ENCODE measurements around the gene SORL1.

Gene SORL1

GRCh38 chr11:121587182-121587581, 135.1 kb downstream of the SORL1 start:
- no peak for DNase-seq (ENCODE audit: low read depth in 2 of 2)

DNA sequence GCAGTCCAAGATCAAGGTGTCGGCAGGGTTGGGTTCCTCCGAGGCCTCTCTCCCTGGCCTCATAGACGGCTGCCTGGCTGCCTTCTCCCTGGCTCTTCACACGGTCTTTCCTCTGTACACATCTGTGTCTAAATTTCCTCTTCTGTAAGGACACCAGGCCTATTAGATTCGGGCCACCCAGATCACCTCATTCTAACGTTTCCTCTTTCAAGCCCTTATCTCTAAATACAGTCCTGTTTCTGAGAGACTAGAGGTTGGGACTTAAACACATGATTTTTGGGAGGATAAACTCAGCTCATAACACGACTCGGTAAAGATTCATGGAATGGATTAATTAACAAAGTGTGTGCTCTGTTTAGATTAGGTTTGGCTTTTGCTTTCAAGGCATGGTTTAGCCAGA, 136.6 kb downstream of the SORL1 start:
- no peak for DNase-seq (ENCODE audit: low read depth in 2 of 2)

DNA sequence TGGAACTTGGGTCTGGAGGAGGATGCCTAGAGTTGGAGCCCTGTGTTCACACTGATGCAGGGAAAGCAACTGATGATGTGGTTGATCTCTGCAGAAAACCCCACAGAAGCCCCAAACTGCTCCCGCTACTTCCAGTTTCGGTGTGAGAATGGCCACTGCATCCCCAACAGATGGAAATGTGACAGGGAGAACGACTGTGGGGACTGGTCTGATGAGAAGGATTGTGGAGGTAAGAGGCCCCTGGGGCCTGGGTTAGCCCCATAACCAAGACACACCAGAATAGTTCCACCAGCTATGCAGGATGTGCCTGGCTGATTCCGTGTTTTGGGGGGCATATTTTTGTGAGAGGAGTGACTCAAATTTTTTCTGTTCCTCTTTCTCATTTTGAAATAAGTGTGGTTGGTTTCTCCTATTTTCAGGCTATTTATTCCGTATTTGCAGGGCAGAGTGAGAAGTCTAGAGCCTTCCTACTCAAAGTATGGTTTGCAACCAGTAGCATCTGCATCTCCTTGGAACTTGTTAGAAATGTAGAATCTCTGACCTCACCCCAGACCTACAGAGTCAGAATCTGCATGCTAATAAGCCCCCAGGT, 137.9 kb downstream of the SORL1 start:
- DNase-seq (ENCODE audit: low read depth in 2 of 2): no peak

- DNase-seq (ENCODE audit: low read depth in 2 of 2): no peak
Measured at GRCh38 chr11:121590772-121591404, 138.8 kb downstream of the SORL1 start.

DNA sequence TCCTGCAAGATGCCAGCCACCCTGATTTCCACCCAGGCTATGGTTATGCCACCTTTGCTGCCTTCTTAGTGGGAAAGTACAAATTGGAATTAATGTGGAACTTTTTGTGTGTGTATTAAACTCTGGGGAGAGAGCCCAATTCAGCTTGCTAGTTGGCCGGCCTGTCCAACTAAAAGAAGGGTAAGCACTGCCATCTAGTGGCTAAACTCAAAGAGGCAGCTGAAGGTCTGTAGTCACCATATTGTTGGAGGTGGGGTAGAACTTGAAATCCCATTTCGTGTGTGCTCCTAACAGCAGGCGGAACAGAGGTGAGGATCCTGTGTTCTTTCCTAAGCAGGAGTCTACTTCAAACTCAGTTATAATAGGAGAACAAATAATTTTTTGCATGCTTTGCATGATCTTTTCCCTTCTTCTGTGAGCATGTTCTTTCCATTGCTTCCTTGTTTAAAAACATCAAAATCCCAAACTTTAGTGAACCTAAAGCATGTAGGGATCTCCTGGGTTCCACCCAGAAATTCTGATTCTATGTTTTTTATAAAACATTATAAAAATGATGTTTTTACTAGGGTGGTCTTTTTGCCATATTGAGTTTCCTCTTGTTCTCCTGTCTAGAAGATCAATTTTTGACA, 139.4 kb downstream of the SORL1 start:
- peak; percentile 60 to 65 for DNase-seq (ENCODE audit: low read depth in 2 of 2)

- no peak for DNase-seq (ENCODE audit: low read depth in 2 of 2)
Measured at GRCh38 chr11:121592708-121593107, 140.6 kb downstream of the SORL1 start.

GRCh38 chr11:121595717-121596161, 143.6 kb downstream of the SORL1 start:
- DNase-seq (ENCODE audit: low read depth in 2 of 2): peak; percentile 99

- peak; percentile 76 to 78 for DNase-seq (ENCODE audit: low read depth in 2 of 2)
Measured at GRCh38 chr11:121596195-121597155, 144.4 kb downstream of the SORL1 start.

- DNase-seq (ENCODE audit: low read depth in 2 of 2): no peak
Measured at GRCh38 chr11:121603316-121603715, 151.2 kb downstream of the SORL1 start.

DNA sequence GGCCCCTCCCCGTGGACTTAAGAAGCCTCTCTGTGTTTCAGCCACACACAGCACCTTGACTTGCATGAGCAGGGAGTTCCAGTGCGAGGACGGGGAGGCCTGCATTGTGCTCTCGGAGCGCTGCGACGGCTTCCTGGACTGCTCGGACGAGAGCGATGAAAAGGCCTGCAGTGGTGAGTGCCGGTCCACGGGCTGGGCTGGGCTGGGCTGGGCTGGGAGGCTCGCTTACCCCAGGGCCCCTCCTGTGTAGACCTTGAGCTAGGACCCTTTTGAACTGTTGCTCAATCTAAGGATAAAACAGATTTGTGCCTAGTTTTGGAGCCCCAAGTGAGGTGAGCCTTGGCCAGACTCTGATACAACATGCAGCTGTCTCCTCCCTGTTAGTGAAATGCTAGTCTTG, 152.0 kb downstream of the SORL1 start:
- no peak for DNase-seq (ENCODE audit: low read depth in 2 of 2)

GRCh38 chr11:121606354-121606753, 154.2 kb downstream of the SORL1 start:
- DNase-seq (ENCODE audit: low read depth in 2 of 2): no peak

GRCh38 chr11:121607341-121607740, 155.2 kb downstream of the SORL1 start:
- DNase-seq (ENCODE audit: low read depth in 2 of 2): no peak

- DNase-seq (ENCODE audit: low read depth in 2 of 2): no peak
Measured at GRCh38 chr11:121608545-121609098, 156.5 kb downstream of the SORL1 start.

DNA sequence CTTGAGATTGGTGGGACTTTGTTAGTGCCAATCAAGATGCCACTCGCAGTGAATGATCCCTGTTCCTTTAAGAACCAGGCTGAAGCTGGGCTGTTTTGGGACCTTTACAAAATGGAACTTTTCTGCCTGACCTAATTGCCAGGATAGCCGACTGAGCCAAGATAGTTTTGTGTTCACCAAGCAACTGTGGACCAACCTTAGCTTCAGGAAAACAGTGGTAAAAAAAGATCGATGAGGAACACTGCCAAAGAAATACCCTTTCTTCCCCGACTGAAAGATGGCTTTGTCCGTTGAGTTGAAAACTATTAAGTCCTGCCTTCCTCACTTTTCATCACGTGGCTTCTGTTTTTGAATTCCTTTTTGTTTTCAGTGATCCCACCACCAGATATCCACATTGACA, 158.6 kb downstream of the SORL1 start:
- no peak for DNase-seq (ENCODE audit: low read depth in 2 of 2)

DNA sequence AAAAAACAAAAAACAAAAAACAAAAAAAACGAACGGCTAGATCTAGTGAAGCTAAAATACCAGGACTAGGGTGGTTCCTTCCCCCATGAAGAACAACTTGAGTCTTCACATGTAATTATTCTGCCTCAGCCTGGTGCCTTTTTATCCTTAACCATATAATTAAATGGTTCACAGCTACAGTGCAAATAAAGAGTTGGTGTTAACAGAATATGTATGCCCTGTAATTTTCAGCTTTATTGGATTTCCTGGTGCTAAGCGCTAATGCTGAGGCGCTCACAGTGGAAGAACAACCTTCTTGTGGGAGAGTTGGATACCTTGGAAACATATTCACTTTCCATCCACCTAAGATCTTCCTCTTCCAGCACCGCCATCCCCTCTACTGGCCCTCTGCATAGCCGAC, 159.1 kb downstream of the SORL1 start:
- no peak for DNase-seq (ENCODE audit: low read depth in 2 of 2)

DNA sequence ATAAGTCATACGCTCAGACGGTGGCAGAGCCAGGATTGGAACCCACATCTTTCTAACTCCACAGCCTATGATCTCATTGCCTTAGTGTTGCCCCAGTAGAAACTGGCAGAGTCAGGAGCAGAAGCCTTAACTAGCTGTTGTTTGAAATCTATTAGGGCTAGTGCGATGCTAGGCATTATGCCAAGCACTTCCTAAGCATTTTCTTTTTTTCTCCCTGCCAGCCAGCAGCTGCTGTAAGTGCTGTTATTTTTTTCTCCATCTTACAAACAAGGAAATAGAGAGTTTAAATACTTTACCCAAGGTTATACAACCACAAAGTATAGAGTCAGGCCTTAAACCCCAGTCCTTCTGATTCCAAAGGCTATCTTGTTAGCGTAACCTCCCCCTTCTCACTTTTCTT, 161.6 kb downstream of the SORL1 start:
- no peak for DNase-seq (ENCODE audit: low read depth in 2 of 2)

- DNase-seq (ENCODE audit: low read depth in 2 of 2): no peak
Measured at GRCh38 chr11:121614636-121615240, 162.6 kb downstream of the SORL1 start.

GRCh38 chr11:121615501-121615900, 163.4 kb downstream of the SORL1 start:
- no peak for DNase-seq (ENCODE audit: low read depth in 2 of 2)

DNA sequence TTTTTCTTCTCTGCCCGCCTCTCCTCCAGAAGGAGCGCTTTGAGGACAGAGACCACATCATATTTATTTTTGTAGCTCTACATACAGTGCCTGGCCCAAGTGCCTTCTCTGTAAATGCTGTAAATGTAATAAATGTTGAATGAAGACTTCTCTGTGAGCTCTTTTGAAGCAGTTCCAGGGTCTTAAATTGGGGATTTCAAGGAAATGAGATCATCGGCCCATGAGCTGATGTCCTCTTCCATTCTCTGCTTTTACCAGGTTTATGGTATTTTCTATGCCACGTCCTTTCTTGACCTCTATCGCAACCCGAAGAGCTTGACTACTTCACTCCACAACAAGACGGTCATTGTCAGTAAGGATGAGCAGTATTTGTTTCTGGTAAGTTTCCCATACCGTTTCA, 166.4 kb downstream of the SORL1 start:
- DNase-seq (ENCODE audit: low read depth in 2 of 2): no peak

GRCh38 chr11:121625777-121626506, 173.8 kb downstream of the SORL1 start:
- no peak for DNase-seq (ENCODE audit: low read depth in 2 of 2)

GRCh38 chr11:121626507-121626875, 174.4 kb downstream of the SORL1 start:
- no peak for DNase-seq (ENCODE audit: low read depth in 2 of 2)

Data from fibroblast of skin of left quadriceps (primary cell).